GM19043 (cell line): ENCODE data around the gene HES4.

Source experiments
- ATAC-seq: cut with Tn5 transposase; IDR thresholded peaks from one replicate; pipeline ENCODE4 v1.9.1; 2021; ENCODE audit warnings: low read depth; ENCODE audit not compliant: unreplicated experiment

The HES4 gene, protein sequence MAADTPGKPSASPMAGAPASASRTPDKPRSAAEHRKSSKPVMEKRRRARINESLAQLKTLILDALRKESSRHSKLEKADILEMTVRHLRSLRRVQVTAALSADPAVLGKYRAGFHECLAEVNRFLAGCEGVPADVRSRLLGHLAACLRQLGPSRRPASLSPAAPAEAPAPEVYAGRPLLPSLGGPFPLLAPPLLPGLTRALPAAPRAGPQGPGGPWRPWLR

DNA sequence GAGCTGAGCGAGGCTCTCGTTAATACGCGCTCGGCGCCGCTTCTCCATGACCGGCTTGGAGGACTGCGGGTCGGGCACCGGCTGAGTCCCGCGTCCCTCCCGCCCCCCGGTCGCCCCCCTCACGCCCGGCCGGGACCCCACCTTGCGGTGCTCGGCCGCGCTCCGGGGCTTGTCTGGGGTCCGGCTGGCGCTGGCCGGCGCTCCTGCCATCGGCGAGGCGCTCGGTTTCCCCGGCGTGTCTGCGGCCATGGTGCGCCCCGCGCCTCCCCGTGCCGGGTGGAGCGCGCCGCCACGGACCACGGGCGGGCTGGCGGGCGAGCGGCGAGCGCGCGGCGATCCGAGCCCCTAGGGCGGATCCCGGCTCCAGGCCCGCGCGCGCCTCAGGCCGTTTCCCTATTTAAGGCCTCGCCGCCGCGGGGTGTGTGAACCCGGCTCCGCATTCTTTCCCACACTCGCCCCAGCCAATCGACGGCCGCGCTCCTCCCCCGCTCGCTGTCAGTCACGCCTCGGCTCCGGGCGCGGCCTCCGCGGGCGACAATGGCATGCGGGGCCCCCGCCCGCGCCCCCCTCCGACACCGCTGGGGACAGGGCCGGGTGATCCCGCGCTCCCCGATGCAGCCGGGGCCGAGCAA, at the start of gene HES4:
Gene HES4 (minus strand): TSS at position 373 of the 632 bp plus-strand sequence. CDS start 124 bp downstream, at position 249.
- peak; percentile 41 for ATAC-seq

DNA sequence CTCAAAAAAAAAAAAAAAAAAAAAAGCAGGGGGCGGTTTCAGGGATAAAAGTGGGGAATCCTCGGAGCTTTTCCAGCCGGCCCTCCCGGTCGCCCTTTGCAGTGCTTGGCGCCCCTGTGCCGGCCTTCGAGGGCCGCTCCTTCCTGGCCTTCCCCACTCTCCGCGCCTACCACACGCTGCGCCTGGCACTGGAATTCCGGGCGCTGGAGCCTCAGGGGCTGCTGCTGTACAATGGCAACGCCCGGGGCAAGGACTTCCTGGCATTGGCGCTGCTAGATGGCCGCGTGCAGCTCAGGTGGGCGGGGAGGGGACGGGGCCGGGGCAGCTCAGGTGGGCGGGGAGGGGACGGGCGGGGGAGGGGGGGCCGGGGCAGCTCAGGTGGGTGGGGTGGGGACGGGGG, 48.9 kb upstream of the HES4 start:
- no peak for ATAC-seq

DNA sequence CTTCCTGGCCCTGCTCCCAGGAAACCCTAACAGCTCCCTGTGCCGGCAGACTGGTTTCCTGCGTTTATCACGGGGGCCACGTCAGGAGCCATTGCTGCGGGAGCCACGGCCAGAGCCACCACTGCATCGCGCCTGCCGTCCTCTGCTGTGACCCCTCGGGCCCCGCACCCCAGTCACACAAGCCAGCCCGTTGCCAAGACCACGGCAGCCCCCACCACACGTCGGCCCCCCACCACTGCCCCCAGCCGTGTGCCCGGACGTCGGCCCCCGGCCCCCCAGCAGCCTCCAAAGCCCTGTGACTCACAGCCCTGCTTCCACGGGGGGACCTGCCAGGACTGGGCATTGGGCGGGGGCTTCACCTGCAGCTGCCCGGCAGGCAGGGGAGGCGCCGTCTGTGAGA, 48.1 kb upstream of the HES4 start:
- no peak for ATAC-seq

DNA sequence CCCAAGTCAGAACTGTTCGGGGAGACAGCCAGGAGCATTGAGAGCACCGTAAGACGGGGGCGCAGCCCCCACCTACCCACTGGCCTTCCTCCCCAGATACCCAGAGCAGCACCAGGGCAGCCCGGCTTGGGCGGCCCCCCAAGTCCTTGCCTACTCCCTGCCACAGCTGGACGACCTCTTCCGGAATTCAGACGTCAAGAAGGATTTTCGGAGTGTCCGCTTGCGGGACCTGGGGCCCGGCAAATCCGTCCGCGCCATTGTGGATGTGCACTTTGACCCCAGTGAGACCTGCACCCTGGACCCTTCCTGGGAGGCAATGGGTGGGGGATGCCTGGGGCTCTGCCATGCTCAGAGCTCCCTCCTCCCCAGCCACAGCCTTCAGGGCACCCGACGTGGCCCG, 47.5 kb upstream of the HES4 start:
- ATAC-seq: no peak

DNA sequence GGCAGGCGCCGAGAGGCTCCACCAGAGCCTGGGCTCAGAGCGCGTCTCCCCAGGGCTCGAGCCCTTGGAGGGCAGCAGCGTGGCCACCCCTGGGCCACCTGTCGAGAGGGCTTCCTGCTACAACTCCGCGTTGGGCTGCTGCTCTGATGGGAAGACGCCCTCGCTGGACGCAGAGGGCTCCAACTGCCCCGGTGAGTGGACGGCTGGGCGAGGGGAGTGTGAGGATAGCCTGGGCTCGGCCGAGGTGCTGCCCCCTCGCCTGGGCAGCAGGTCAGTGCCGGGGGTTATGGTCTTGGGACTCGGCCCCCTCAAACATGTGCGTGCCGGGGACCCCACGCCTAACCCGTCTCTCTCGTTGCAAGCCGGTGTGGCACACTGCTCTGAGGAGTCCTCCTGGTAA, 46.9 kb upstream of the HES4 start:
- no peak for ATAC-seq

DNA sequence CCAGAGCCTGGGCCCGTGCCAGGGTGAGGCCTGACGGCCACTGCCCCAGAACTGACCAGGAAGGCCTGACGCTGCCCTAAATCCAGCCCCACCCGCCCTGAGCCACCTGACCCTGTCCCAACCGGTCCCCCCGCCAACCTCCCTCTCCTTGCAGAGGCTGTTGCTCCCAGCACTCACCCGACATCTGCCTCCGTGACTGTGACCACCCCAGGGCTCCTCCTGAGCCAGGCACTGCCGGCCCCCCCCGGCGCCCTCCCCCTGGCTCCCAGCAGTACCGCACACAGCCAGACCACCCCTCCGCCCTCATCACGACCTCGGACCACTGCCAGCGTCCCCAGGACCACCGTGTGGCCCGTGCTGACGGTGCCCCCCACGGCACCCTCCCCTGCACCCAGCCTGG, 46.3 kb upstream of the HES4 start:
- no peak for ATAC-seq

DNA sequence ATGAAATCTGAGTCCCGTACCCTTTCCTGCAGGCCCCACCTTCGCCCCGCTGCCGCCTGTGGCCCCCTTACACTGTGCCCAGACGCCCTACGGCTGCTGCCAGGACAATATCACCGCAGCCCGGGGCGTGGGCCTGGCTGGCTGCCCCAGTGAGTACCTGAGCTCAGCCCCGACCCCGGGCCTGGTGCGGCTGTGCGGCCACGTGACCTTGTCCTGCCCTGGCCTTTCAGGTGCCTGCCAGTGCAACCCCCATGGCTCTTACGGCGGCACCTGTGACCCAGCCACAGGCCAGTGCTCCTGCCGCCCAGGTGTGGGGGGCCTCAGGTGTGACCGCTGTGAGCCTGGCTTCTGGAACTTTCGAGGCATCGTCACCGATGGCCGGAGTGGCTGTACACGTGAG, 45.2 kb upstream of the HES4 start:
- ATAC-seq: no peak

DNA sequence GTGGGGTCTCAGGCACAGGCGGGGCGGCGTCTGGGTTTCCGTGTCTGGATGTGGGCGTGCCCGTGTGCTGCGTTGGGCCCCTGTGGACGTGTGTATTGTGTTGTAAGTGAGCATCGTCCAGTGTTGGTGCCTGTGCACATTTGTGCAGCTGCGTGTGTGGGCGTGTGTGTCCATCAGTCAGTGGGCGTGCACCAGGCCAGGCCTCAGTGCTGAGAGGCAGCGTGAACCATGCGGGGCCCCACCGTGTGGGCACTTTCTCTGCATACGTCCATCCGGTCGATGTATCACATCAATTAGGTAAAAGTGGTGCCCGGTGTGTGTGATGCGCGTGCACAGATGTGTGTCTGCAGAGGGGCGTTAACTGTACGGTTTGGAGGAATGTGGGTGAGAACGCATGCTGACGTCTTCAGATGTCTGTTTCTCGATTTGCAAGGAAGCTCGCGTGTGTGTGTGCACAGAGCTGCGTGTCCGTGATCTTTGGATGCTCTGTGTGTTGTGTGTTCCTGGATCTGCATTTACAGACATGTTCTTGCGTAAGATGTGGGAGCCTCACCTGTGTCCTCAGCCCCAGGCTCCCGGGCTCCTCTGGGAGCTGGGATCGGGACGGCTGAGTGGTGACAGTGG, 44.7 kb upstream of the HES4 start:
- no peak for ATAC-seq

DNA sequence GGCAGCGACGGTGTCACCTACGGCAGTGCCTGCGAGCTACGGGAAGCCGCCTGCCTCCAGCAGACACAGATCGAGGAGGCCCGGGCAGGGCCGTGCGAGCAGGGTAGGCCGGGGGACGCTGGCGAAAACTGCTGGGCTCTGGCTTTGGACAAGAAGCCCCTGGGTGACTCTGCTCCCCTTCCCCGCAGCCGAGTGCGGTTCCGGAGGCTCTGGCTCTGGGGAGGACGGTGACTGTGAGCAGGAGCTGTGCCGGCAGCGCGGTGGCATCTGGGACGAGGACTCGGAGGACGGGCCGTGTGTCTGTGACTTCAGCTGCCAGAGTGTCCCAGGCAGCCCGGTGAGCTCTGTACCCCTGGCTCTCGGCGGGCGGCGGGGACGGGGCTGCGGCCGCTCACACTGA, 44.0 kb upstream of the HES4 start:
- no peak for ATAC-seq

DNA sequence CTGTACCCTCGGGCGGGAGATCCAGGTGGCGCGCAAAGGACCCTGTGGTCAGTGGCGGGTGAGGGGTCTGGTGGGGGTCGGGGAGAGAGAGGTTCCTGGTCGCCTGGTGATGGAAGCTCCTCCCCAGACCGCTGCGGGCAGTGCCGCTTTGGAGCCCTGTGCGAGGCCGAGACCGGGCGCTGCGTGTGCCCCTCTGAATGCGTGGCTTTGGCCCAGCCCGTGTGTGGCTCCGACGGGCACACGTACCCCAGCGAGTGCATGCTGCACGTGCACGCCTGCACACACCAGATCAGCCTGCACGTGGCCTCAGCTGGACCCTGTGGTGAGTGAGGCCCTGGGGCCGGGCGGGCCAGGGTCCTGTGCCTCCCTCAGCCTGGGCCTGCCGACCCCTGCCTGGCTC, 43.5 kb upstream of the HES4 start:
- ATAC-seq: no peak

DNA sequence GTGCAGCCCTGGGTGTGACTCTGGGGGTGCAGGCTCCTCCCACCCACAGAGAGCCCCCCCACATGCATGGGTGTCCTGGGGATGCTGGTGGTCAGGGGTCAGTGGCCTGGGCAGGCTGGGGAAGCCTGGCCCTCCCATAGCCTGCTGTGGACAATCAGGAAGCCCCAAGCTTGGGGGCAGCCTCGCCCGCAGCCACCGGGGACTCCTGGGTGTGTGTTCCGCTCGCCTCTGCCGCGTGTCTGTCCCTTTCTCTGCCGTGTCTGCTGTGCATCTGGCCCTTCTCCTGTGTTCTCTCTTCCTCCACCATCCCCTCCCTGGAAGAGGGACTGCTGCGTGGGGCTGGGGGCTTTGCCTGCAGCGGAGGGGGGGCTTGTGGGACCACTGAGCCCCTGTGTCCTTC, 42.9 kb upstream of the HES4 start:
- ATAC-seq: no peak

DNA sequence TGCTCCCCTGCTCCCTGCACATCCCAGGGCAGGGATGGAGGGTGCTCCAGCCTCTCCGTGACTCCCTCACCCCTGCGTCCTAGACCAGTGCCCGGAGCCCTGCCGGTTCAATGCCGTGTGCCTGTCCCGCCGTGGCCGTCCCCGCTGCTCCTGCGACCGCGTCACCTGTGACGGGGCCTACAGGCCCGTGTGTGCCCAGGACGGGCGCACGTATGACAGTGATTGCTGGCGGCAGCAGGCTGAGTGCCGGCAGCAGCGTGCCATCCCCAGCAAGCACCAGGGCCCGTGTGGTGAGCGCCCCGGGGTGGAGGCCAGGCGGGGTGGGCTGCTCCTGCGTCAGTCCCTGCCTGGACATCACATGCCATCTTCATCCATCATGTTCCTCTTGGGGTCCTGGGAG, 42.0 kb upstream of the HES4 start:
- no peak for ATAC-seq

DNA sequence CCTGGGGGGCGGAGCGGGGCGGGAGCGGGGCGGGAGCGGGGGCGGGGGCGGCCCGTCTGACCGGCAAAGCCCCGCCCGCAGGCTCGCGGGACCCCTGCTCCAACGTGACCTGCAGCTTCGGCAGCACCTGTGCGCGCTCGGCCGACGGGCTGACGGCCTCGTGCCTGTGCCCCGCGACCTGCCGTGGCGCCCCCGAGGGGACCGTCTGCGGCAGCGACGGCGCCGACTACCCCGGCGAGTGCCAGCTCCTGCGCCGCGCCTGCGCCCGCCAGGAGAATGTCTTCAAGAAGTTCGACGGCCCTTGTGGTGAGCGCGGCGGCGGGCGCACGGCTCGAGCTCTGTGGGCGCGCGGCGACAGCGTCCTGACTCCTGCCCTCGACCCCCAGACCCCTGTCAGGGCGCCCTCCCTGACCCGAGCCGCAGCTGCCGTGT, 41.2 kb upstream of the HES4 start:
- no peak for ATAC-seq

DNA sequence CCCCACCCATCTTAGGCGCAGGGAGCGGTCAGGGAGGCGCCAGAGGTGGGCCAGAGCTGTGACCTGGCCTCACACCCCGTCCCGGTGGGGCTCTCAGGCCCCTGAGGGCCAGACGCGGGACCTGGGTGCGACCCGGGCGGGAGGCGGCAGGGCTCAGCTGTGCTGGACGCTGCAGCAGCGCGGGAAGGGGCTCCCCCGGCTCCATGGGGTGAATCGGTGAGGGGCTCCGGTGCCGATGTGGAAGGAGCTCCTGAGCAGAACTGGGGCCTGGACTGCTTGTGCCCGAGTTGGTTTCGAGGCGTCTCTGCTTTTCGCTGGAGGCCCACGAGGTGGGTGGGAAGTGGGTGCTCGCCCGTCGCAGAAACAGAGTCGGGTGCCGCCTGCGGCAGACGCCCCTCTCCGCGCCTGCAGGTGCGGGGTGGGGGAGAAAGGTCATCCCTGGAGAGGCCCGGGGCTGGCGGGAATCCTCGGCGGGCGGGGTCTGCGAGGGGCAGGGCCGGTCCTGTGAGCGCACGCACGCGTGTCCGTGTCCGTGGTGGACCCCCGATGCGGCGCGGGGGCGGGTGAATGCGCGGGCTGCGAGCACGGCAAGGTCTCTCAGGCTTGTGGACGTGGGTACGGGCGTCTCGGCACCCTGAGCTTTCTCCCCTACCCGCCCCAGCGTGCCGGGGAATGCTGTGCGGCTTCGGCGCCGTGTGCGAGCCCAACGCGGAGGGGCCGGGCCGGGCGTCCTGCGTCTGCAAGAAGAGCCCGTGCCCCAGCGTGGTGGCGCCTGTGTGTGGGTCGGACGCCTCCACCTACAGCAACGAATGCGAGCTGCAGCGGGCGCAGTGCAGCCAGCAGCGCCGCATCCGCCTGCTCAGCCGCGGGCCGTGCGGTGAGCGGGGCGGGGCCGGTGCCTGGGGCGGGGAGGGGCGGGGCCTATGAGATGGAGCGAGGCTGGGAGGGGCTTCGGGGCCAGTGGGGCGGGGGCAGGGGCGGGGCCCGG, 40.4 kb upstream of the HES4 start:
- ATAC-seq: peak; percentile 44

DNA sequence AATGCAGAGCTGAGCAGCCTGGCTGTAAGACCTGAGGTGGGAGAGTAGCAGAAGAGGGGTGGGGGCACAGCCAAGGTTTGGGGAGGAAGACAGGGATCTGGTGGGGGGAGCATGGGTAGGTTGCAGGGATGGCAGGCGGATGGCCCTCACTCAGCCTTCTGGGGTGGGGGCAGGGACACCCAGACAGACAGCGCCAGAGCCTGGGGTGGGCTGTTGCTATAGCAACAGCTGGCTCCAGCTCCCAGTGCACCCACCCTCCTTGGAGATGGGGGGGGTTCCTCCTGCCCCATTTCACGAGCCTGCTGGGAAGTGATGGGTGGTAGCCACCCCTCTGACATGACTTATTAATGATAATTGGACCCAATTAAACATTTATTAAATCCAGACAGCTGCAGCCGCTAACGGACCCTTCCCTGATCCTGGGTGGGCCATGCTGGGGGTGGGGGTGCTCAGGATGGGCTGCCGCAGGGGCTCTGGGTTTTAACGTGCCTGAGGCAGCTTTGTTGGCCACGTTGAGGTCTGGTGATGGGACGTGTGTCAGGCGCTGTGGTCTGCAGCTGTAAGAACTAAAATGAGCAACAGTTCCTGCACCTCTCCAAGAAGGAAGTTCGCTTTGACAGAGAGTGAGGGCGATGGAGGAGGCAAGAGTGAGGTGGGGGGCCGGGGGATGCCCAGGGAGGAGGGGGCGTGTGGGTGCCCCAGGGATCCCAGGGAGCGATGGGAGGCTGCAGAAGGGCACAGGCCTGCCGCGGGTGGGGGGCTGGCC, 39.4 kb upstream of the HES4 start:
- no peak for ATAC-seq

DNA sequence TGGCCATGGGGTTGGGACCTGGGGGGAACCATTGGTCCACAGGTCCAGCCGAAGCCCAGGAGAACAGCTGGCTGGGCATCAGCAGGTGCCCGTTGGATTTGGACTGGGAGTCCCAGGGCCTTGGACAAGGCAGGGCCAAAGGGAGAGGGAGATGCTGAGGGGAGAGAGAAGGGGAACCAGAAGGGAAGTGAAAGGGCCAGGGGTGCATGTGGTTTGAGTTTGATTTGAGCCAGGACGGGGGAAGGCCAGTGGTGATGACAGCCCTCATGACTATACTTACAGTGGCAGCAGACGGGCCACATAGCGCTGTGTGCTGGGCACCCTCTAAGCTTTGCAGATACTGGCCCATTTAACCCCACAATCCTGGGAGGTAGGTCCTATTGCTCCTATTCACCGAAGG, 38.8 kb upstream of the HES4 start:
- ATAC-seq: no peak

DNA sequence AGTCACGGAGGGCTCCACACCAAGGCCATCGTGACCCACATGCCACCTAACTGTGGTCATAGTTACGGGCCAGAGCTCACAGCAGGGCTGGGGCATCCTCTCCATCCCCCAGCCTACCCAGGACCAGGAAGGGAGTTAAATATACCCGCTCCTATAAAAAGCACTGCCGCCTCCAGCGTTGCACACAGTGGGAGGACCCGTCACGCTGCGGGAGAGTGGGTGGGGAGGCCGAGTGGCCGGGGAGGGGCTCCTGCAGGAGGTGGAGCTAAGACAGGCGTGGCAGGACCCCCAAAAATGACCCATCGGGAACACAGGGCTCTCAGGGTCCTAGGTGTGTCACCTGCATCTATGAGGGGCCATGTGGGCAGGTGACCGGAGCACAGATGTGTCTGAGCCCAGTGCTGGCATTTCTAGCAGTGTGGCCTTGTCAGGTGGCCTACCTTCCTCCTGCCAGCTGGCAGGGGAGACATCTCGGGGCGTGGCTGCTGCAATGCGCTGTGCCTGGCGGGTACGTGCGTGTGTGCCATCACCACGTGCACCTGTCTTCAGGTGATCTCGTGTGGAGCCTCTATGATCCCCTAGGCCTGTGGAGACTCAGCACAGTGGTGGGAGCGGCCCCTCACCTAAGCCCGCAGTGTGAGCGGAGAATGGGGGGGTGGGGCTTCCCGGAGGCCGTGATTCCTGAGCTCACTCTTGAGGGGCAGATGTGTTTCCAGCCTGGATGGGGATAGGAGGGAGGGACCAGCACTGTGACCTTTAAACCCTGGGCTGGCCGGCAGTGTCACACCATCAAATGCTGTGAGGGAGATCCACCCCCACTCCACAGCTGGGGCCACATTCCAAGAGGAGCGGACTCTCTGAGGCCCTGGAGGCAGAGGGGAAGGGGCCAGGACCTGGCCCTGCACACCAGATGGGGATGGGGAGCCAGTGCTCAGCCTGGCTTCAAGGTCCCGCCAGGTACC, 37.8 kb upstream of the HES4 start:
- no peak for ATAC-seq

DNA sequence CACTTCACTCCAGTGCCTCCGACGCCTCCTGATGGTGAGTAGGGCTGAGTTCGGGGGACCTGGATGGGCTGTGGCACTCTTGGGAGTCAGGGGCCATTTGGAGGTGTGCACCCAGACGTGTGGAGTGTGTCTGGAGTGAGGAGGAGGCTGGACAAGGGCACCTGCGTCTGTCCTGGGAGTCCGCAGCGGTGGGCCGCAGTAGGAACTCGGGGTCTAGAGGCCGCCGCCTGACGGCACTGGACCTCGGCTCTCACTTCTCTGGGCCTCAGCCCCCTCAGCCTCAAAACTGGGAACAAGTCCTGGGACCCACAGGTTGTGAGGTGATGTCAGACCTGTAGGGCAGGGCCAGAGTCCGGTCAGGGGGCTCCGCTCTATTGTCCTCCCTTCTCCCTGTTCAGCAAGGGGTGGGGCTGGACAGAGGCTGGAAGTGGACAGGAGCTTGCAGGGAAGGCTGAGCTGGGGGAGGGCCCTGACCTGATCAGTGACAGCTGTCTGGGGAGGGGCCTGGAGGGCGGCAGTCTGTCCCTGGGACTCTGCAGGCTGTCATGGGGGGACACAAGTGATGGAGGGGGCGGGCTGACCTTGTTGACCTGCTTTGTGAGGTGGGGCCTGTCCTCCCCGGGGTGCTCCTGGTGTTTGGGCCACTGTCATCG, 35.5 kb upstream of the HES4 start:
- no peak for ATAC-seq

DNA sequence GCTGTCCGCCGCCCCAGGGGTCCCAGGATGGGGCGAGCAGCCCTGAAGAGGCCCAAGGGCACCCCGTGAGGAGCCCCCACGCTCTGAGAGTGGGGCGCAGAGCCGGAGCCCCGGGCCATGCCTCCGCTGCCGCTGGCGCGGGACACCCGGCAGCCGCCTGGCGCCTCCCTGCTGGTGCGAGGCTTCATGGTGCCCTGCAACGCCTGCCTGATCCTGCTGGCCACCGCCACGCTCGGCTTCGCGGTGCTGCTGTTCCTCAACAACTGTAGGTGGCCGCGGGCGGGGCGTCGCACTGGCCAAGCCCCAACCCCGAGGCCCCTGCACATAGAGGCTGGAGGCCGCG, 34.5 kb upstream of the HES4 start:
- ATAC-seq: no peak
